ENCODE results near the gene CFH.
"Not testable (repeated sequence)": the region's sequence is repeated elsewhere in the genome, so short reads cannot be mapped to it uniquely, and the experiment has no call there.

CFH gene

DNA sequence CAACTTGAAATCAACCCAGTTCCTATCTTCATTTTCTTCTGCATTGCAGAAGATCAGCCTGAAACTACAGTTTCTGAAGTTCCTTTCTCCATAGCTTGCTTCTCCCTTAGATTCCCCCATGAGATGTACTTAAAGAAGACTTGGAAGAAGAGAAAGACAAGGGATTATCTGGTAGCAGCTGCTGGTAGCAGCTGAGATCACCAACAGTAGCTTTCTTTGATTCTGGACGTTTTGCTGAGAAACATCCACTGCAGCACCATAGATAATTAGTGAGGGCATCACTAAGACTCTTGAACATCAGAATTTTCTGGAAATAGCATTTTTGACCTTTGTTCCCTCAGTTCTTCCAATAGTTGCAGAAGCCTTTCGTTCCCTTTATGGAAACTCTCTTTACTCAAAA is 122.3 kb downstream of the CFH start:
- no peak for DNase-seq

DNA sequence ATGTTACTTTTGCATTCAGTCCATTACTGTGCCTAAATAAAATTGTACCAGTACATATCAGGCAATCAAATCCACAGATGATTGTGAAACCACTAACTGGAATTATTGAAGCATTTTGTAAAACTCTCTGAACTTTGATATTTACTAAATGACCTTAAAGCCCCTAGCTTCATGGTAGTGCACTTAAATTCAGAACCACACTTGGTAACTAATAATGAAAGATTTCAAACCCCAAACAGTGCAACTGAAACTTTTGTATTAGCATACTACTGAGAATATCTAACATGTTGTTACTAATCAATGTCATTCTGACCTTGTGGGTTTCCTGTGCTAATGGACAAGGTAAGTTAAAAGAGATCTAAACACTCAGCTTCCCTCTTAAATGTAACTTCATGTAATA is 122.8 kb downstream of the CFH start, which contains the start of gene CFHR3:
Gene CFHR3 (plus strand): TSS at position 238 of the 400 bp plus-strand sequence. CDS start 47 bp downstream, at position 285.
- no peak for DNase-seq

DNA sequence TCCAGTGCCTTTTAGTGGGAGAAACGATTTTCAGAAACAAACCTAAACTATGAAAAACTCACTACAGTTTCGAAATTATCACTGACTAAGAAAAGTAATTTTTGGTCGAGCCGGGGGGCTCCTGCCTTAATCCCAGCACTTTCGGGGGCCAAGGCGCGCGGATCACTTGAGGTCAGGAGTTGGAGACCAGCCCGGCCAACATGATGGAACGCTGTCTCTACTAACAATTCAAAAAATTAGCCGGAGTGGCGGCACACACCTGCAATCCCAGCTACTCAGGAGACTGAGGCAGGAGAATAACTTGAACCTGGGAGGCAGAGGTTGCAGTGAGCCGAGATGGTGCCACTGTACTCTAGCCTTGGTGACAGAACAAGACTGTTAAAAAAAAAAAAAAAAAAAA is 125.8 kb downstream of the CFH start:
- no peak for DNase-seq

DNA sequence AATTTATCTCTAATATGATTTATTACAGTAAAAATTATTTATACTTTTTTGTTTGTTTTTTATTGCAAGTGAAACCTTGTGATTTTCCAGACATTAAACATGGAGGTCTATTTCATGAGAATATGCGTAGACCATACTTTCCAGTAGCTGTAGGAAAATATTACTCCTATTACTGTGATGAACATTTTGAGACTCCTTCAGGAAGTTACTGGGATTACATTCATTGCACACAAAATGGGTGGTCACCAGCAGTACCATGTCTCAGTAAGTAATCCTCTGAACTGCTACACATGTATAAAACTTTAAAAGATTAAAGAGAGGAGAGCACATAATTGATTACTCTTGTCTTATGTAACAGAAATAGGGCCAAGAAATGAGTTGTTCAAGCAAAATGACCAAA is 127.2 kb downstream of the CFH start:
- DNase-seq = no peak

DNA sequence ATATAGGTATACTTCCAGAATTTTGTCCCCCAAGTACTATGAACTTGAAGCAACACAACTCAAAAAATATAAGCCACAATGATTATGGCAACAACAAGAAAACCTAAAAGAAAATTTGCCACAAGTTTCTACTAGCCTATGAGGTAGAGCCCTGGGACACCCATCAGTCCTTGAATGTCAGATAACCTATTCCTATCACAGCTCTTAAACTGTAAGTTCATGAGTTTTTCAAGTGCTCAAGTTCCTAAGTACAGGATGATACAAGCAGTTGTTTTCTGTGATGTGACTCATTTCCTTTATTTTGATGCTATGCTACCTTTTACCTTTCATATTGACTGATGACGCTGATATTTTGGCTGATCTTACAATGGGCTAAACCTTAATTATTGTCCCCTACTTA is 139.4 kb downstream of the CFH start:
- DNase-seq = not testable (repeated sequence)

DNA sequence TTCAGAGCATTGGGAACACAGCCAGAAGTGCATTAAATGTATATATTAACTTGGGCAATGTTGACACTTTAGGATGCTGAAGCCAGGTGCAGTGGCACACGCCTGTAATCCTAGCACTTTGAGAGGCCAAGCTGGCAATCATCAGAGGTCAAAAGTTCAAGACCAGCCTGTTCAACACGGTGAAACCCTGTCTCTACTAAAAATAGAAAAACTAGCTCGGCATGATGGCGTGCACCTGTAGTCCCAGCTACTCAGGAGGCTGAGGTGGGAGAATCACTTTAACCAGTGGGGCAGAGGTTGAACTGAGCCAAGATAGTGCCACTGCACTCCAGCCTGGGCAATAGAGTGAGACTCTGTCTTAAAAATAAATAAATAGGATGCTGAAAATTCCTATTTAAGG is 142.3 kb downstream of the CFH start:
- peak; percentile 15 to 62 for DNase-seq

All from NCI-H187 (cell line).